Neural progenitor cell (in vitro differentiated cells): ENCODE measurements around the gene B3GLCT.

ENCODE experiments used
- EZH2phosphoT487 ChIP-seq: fragments of 200-600 bp; sonication (generic); IDR thresholded peaks from 2 replicates; pipeline ENCODE4 v1.6.1; 2017; ENCODE audit warnings: antibody characterized with exemption
- TF ChIP-seq, protein P1 (sequence below): fragments of 200-600 bp; sonication (generic); IDR thresholded peaks from 2 replicates; pipeline ENCODE4 v1.5.1; 2017; ENCODE audit warnings: antibody characterized with exemption, mild to moderate bottlenecking

DNA sequence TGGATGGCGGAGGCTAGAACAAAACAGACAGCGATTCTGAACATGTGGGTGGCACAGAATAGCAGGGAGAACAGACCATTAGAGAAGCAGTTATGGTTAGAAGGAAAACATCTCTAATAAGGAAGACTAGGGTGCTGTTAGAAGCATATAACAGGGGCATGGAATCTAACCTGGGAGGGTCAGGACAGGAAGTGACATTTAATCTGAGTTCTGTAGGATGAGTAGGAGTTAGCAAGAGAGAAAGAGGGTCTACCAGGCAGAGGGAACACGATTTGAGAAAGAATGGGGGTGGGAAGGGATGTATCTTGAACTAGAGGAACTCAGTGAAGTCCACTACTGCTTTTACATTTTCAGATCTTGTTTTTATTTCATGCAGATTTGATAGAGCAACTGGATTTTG lies 48.6 kb downstream of the B3GLCT start:
- TF ChIP-seq, protein P1, sequence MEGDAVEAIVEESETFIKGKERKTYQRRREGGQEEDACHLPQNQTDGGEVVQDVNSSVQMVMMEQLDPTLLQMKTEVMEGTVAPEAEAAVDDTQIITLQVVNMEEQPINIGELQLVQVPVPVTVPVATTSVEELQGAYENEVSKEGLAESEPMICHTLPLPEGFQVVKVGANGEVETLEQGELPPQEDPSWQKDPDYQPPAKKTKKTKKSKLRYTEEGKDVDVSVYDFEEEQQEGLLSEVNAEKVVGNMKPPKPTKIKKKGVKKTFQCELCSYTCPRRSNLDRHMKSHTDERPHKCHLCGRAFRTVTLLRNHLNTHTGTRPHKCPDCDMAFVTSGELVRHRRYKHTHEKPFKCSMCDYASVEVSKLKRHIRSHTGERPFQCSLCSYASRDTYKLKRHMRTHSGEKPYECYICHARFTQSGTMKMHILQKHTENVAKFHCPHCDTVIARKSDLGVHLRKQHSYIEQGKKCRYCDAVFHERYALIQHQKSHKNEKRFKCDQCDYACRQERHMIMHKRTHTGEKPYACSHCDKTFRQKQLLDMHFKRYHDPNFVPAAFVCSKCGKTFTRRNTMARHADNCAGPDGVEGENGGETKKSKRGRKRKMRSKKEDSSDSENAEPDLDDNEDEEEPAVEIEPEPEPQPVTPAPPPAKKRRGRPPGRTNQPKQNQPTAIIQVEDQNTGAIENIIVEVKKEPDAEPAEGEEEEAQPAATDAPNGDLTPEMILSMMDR = no peak
- no peak for TF ChIP-seq EZH2phosphoT487
